Nephron progenitor cell (in vitro differentiated cells): ENCODE measurements around the gene COL6A2.

ENCODE experiments used
- DNase-seq: peaks from one replicate; pipeline ENCODE4 v3.0.0; 2021
- H3K27ac Mint-ChIP-seq: 2 replicates; pipeline ENCODE4 v1.8.0; 2021; ENCODE audit warnings: mild to moderate bottlenecking, moderate library complexity, mixed read lengths
- H3K27me3 Mint-ChIP-seq: 2 replicates; pipeline ENCODE4 v1.8.0; 2021; ENCODE audit warnings: mild to moderate bottlenecking, low read depth, mixed read lengths; ENCODE audit not compliant: poor library complexity
- H3K36me3 Mint-ChIP-seq: 2 replicates; pipeline ENCODE4 v1.8.0; 2021; ENCODE audit warnings: low read depth, mixed read lengths
- H3K4me1 Mint-ChIP-seq: 2 replicates; pipeline ENCODE4 v1.8.0; 2021; ENCODE audit warnings: mixed read lengths
- H3K4me3 Mint-ChIP-seq: 2 replicates; pipeline ENCODE4 v1.8.0; 2021; ENCODE audit warnings: mild to moderate bottlenecking, moderate library complexity, mixed read lengths
- H3K9me3 Mint-ChIP-seq: 2 replicates; pipeline ENCODE4 v1.8.0; 2021; ENCODE audit warnings: mild to moderate bottlenecking, moderate library complexity, mixed read lengths
- CTCF ChIP-seq: fragments of 200-600 bp; sonication (generic); IDR thresholded peaks from 2 replicates; pipeline ENCODE4 v1.5.0; 2021; ENCODE audit warnings: antibody characterized with exemption

Gene COL6A2

GRCh38 chr21:46159841-46160656 is 62.1 kb downstream of the COL6A2 start:
- Mint-ChIP-seq H3K9me3 (peaks cover 14% of the 10 kb centered on the region), H3K27me3 (no peaks in the 10 kb centered on the region), H3K4me3 (no peak overlapping the region), H3K36me3 (peaks cover 33% of the 10 kb centered on the region), H3K4me1 (peaks cover 23% of the 10 kb centered on the region), H3K27ac (no peak overlapping the region)
- TF ChIP-seq CTCF, result no peak
- DNase-seq, result no peak

DNA sequence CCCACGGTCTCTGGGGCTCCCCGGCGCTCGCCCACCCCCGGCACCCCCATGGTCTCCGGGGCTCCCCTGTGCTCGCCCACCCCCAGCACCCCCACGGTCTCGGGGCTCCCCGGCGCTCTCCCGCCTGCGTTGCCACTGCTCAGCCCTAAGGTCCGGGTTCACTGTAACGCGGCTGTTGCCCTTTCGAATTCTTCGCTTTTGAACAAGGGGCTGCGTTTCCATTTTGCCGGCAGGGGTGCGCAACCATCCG is 62.7 kb downstream of the COL6A2 start:
- Mint-ChIP-seq H3K36me3 (peaks cover 39% of the 10 kb centered on the region), H3K9me3 (peaks cover 14% of the 10 kb centered on the region), H3K4me1 (peaks cover 18% of the 10 kb centered on the region), H3K4me3 (no peak overlapping the region), H3K27me3 (no peaks in the 10 kb centered on the region), H3K27ac (no peak overlapping the region)
- no peak for DNase-seq
- TF ChIP-seq CTCF, result no peak

GRCh38 chr21:46160907-46161632 is 63.2 kb downstream of the COL6A2 start:
- DNase-seq, result no peak
- TF ChIP-seq CTCF, result no peak
- Mint-ChIP-seq H3K27ac (no peak overlapping the region), H3K36me3 (peaks cover 42% of the 10 kb centered on the region), H3K4me3 (no peak overlapping the region), H3K27me3 (no peaks in the 10 kb centered on the region), H3K9me3 (peaks cover 14% of the 10 kb centered on the region), H3K4me1 (peaks cover 13% of the 10 kb centered on the region)

DNA sequence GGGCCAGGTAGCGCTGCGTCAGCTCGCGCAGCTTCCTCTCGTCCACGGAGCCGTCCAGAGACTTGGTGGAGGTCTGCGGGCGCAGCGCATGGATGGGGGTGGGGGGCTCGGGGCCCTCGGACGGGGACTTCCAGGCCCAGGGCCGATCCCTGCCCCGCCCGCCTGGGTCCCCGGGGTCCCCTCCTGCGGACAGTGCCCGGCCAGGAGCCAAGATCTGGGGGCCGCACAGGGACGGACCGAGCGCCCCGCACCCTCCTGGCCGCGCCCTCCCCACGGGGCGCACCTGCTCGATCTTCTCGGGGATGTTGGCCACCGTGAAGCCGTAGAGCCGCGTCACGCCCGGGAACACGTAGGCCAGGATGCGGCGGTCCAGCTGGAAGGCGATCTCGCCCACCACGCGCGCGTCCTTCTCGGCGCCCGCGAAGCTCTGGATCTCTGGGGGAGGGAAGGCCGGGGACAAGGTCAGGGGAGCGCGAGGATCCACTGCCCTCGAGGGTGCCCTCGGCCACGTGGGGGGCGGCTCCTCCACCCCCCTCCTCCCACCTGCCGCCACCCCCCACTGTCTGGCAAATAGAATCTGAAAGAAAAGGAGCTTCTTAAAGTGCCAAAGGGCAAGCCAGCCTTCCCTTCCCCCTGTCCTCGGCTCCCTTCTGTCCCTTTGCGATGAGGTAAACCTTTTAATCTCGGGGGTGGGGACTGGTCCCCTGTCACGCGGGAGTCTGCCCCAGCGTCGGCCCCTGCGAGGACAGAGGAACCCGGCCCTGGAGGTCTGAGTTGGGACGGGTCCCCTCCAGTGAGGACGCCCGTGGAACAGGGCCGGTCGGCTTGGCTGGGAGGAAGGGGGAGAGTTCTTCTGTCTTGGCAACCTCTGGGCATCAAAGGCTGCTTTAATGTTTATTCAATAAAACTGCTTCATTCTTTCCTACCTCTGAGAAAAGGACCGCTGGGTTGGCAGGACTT is 64.0 kb downstream of the COL6A2 start:
- Mint-ChIP-seq H3K4me3 (no peak overlapping the region), H3K9me3 (peaks cover 14% of the 10 kb centered on the region), H3K4me1 (peaks cover 5% of the 10 kb centered on the region), H3K36me3 (peaks cover 48% of the 10 kb centered on the region), H3K27ac (no peak overlapping the region), H3K27me3 (no peaks in the 10 kb centered on the region)
- TF ChIP-seq CTCF, result no peak
- no peak for DNase-seq

DNA sequence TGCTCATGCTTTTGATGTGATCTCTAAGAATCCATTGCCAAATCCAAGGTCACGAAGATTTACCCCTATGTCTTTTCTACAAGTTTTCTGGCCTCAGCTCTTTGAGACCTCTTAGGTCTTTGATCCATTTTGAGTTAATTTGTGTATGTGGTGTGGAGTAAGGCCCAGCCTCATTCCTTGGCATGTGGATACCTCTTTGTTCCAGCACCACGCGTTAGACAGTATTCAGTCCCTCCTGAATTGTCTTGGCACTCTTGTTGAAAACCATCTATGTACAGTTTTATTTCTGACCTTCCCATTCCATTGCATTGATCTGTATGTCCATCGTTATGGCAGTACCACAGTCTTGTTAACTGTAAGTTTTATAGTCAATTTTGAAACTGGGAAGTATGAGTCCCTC is 65.5 kb downstream of the COL6A2 start:
- H3K36me3 Mint-ChIP-seq, result peaks cover 57% of the 10 kb centered on the region
- no peak for TF ChIP-seq CTCF
- DNase-seq, result no peak
- no peak overlapping the region for H3K4me3 Mint-ChIP-seq
- peaks cover 5% of the 10 kb centered on the region for H3K4me1 Mint-ChIP-seq
- H3K27me3 Mint-ChIP-seq, result no peaks in the 10 kb centered on the region
- H3K9me3 Mint-ChIP-seq, result peaks cover 14% of the 10 kb centered on the region
- H3K27ac Mint-ChIP-seq, result no peak overlapping the region
